AG04450 (cell line): ENCODE data around the gene CCDC136. TPM values are rescaled to one million over a fixed set of nuclear protein-coding genes. Genes with fewer than 3 reads are reported as not detected.

Experiments
- CTCF ChIA-PET: fragments of 300-600, 350-600 bp; formaldehyde crosslinking; extraction: SDS; loops from one replicate; lab custom pipeline; 2022; ENCODE audit warnings: antibody characterized with exemption, inconsistent platforms; lab: Charles Lee
- POLR2A ChIA-PET: fragments of 350-600 bp; formaldehyde crosslinking; extraction: SDS; loops from one replicate; lab custom pipeline; 2021; ENCODE audit warnings: antibody characterized with exemption, inconsistent platforms; lab: Yijun Ruan, JAX
- DNase-seq: peaks from one replicate; pipeline ENCODE4 v3.0.0-alpha.2; 2011; ENCODE audit warnings: low read depth, low spot score
- H3K27ac ChIP-seq: one replicate; pipeline ENCODE4 v1.5.1; 2012; ENCODE audit warnings: low read depth, low read length, control low read depth
- H3K27me3 ChIP-seq: one replicate; pipeline ENCODE4 v1.6.0; 2012; ENCODE audit warnings: low read length; ENCODE audit not compliant: control insufficient read depth, insufficient read depth
- H3K4me3 ChIP-seq: 2 replicates; pipeline ENCODE4 v1.5.1; 2011; ENCODE audit warnings: mild to moderate bottlenecking, low read depth, low read length, control low read depth
- H3K9me3 ChIP-seq: 2 replicates; pipeline ENCODE4 v1.5.1; 2012; ENCODE audit warnings: low read length; ENCODE audit not compliant: control insufficient read depth, insufficient read depth
- polyA plus RNA-seq: library from polyadenylated mRNA; depleted of rRNA; stranded (reverse); fragments of >200 nt; gene quantifications from 2 replicates; pipeline ENCODE4 v1.2.3, GENCODE V29; 2011
- TF ChIP-seq, protein P1 (sequence below): IDR thresholded peaks from 2 replicates; pipeline ENCODE4 v1.5.1; 2011; ENCODE audit warnings: low read depth, low read length, control low read depth, inconsistent platforms

The CCDC136 gene
- polyA plus RNA-seq, 1 experiment: 19.7 TPM

DNA sequence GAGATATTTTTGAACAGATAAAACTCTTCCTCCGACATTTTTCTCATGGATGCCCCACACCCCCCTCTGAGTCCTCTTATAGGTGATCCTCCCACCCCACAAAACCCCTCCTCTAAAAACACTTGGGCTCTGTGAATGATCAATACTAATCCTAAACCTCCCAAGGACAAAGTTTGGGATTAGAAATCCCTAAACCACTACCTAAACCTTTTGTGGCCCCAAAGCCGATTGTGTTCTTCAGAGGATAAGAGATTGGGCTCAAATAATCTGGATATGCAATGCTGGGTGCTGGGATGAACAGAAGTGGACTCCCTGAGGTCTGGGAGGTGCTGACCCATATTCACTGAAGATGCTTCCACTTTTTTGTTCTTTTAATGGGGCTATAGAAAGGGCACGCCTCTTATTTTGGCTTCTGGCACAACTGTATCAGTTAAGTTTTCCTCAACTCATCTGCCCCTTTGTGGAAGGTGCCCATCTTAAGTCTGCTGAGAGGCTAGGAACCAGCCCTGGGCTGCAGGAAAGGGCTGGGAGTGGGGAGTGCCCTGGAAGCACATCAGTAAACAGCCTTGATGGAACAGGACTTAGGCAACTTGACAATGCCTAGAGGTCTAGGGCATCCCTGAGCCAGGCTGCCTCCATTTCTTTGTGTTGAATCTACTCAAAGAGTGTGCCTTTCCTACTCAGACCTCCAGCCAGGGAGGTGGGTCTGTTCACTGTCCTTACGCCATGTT, 15.9 kb upstream of the CCDC136 start, which contains the start of gene OPN1SW:
TSS of gene OPN1SW (minus strand) at position 51 of the 731 bp plus-strand sequence. CDS start at position 38, 13 bp downstream.
- CTCF ChIA-PET: no interaction called here
- DNase-seq: no peak
- Histone ChIP-seq H3K4me3 (no peak within 1 kb of the TSS), H3K27me3 (no peaks in the 10 kb centered on the region), H3K9me3 (peaks cover 12% of the 10 kb centered on the region), H3K27ac (peak within 1 kb of the TSS; percentile 4)
- POLR2A ChIA-PET: interaction anchor here (1.6 kb wide), 1 partner anchor 56 kb away, joined by 3 read pairs; no protein-coding TSS in a partner anchor
- TF ChIP-seq, protein P1, sequence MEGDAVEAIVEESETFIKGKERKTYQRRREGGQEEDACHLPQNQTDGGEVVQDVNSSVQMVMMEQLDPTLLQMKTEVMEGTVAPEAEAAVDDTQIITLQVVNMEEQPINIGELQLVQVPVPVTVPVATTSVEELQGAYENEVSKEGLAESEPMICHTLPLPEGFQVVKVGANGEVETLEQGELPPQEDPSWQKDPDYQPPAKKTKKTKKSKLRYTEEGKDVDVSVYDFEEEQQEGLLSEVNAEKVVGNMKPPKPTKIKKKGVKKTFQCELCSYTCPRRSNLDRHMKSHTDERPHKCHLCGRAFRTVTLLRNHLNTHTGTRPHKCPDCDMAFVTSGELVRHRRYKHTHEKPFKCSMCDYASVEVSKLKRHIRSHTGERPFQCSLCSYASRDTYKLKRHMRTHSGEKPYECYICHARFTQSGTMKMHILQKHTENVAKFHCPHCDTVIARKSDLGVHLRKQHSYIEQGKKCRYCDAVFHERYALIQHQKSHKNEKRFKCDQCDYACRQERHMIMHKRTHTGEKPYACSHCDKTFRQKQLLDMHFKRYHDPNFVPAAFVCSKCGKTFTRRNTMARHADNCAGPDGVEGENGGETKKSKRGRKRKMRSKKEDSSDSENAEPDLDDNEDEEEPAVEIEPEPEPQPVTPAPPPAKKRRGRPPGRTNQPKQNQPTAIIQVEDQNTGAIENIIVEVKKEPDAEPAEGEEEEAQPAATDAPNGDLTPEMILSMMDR: no peak

DNA sequence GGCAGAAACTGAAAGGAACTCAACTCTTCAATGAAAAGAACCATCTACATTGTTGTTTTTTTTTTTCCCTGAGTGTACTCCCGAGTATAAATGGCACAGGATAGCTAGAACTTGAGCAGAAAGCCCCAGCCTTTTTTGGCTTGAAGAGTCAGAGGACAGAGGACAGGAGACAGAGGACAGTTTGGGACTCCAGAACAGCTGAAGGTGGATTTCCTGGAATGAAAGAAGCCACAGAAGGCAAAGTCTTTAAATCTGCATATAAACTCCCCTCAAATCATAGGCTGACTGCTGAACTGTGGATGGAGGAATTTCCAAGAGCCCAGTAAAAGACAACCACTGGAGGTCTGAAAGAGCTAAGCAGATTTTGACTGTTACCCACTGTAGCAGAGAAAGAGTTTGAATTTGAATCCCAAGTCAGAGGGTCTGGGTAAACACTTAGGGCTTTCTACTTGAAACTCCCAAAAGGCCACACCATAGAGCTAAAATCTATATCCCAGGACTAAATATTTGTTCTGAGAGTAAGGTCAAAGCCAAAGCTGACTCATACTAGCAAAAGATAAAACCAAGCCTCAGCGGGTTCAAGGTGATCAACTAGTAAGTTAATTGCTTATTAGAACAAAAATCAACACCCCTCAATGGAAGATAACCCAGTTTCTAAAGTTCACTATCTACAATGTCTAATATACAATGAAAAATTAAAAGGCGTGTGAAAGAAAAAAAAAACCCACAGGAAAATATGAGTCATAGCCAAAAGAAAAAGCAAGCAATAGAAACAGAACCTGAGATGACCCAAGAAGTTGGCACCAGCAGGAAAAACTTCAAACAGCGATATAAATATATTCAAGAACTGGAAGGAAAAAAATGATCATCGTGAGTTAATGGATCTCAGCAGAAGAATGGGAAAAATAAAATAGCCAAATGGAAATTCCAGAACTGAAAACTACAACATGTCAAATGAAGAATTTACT, 14.3 kb upstream of the CCDC136 start:
- Histone ChIP-seq H3K27me3 (no peaks in the 10 kb centered on the region), H3K4me3 (no peak overlapping the region), H3K27ac (no peak overlapping the region), H3K9me3 (peaks cover 12% of the 10 kb centered on the region)
- CTCF ChIA-PET: no interaction called here
- no peak for DNase-seq
- POLR2A ChIA-PET: interaction anchor here (0.6 to 1.2 kb wide), 2 partner anchors 51 to 109 kb away, joined by 3 to 8 read pairs; no protein-coding TSS in a partner anchor
- TF ChIP-seq, protein P1: no peak

DNA sequence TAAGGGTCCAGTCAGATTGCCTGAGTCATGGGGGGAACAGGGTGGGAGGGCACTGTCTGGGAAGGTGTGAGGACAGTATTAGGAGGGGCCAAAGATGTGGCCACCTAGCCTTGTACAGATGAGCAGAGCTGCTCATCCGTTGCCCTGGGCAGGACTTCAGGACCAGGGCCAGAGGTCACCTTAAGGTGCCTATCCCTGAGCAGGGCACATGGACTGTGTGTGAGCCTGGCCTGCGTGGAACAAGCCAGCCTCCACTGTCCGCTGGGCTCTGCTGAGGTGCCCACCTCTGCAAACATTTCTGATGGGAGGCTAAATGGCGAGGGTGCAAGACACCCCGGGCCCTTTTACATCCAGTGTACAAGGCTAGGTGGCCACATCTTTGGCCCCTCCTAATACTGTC, 12.8 kb upstream of the CCDC136 start:
- CTCF ChIA-PET: no interaction called here
- POLR2A ChIA-PET: interaction anchor here (0.5 to 0.6 kb wide), 2 partner anchors 9 to 17 kb away, joined by 3 to 7 read pairs; no protein-coding TSS in a partner anchor

DNA sequence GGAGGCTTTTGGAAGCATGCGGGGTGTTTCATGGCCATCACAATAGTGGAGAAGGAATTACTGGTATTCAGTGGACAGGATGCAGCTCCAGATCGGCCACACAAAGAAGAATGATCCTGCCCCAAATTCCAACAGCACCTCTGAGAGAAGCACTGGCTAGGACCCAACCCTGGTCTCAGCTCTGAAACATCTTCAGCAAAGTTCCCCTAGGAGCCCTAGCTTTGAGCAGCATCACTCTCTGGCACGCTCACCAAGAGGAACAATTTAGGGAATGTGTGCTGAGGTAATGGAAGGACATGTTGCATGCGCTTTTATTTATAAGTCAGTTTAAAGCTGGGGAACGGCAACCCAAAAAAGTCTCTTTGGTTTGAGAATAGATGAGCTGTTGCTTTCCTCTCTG, 10.6 kb upstream of the CCDC136 start:
- H3K4me3 ChIP-seq: no peak overlapping the region
- H3K9me3 ChIP-seq: peaks cover 8% of the 10 kb centered on the region
- POLR2A ChIA-PET: interaction anchor here (0.5 to 1.9 kb wide), 4 partner anchors 13 to 102 kb away, joined by 3 to 6 read pairs (median 5); no protein-coding TSS in a partner anchor
- TF ChIP-seq, protein P1: no peak
- peaks cover 5% of the 10 kb centered on the region for H3K27me3 ChIP-seq
- H3K27ac ChIP-seq: peak overlapping the region; percentile 24
- CTCF ChIA-PET: no interaction called here
- peak; percentile 38 for DNase-seq

More for the DNA sequence above, 12.8 kb upstream of the CCDC136 start:
- H3K27ac ChIP-seq: no peak overlapping the region
- no peak for DNase-seq
- H3K9me3 ChIP-seq: peaks cover 12% of the 10 kb centered on the region
- H3K4me3 ChIP-seq: no peak overlapping the region
- TF ChIP-seq, protein P1: no peak
- H3K27me3 ChIP-seq: no peaks in the 10 kb centered on the region
